OCI-LY7 (cell line): ENCODE results near the gene DAB1. TPM values are rescaled to one million over a fixed set of nuclear protein-coding genes. Genes with fewer than 3 reads are reported as not detected.
A peak's percentile ranks its signal among the peaks of the same experiment; 100 is the strongest.

ENCODE experiments used
- BruUV-seq: library from RNA; stranded (reverse); fragments of 400-500 nt; replicated peaks from 2 replicates; lab custom pipeline; 2021; lab: Mats Ljungman, UMichigan
- CTCF ChIA-PET: fragments of 300-600 bp; sonication (Branson Sonifier 250); formaldehyde crosslinking; loops from one replicate; lab custom pipeline; 2022; ENCODE audit warnings: antibody characterized with exemption; ENCODE audit not compliant: unreplicated experiment; lab: Charles Lee
- POLR2A ChIA-PET: fragments of 300-600 bp; sonication (Branson Sonifier 250); formaldehyde crosslinking; loops from one replicate; lab custom pipeline; 2022; ENCODE audit warnings: antibody characterized with exemption; lab: Charles Lee
- DNase-seq: peaks from one replicate; pipeline ENCODE4 v3.0.0-alpha.2; 2015; ENCODE audit warnings: low spot score
- H2AFZ ChIP-seq: fragments of 200-600 bp; sonication (generic), shearing (Covaris generic); 2 replicates; pipeline ENCODE4 v1.6.1; 2014; ENCODE audit warnings: mild to moderate bottlenecking, antibody characterized with exemption, low read length, moderate library complexity
- H3K27ac ChIP-seq: fragments of 200-600 bp; sonication (generic); 2 replicates; pipeline ENCODE4 v1.5.1; 2014; ENCODE audit warnings: mixed run types, low read depth, mild to moderate bottlenecking, moderate library complexity, low read length, inconsistent platforms; ENCODE audit not compliant: poor library complexity, severe bottlenecking
- H3K36me3 ChIP-seq: fragments of 200-600 bp; sonication (generic); 2 replicates; pipeline ENCODE4 v1.6.1; 2014; ENCODE audit warnings: mild to moderate bottlenecking, antibody characterized with exemption, low read length, moderate library complexity, mixed read lengths; ENCODE audit not compliant: insufficient read depth
- H3K4me1 ChIP-seq: fragments of 200-600 bp; sonication (generic); 2 replicates; pipeline ENCODE4 v1.5.1; 2014; ENCODE audit warnings: mild to moderate bottlenecking, low read length; ENCODE audit not compliant: insufficient read depth, poor library complexity, severe bottlenecking
- H3K4me2 ChIP-seq: fragments of 200-600 bp; sonication (generic); 2 replicates; pipeline ENCODE4 v1.6.1; 2014; ENCODE audit warnings: mild to moderate bottlenecking, low read length
- H3K4me3 ChIP-seq: fragments of 200-600 bp; sonication (generic); 2 replicates; pipeline ENCODE4 v1.5.1; 2014; ENCODE audit warnings: mild to moderate bottlenecking, low read depth, low read length; ENCODE audit not compliant: poor library complexity, severe bottlenecking
- H3K79me2 ChIP-seq: fragments of 200-600 bp; sonication (generic); 2 replicates; pipeline ENCODE4 v1.6.1; 2016; ENCODE audit warnings: low read depth, mild to moderate bottlenecking, low read length, moderate library complexity, mixed read lengths; ENCODE audit not compliant: insufficient read depth
- H3K9me2 ChIP-seq: fragments of 200-600 bp; sonication (generic); 2 replicates; pipeline ENCODE4 v1.6.1; 2016; ENCODE audit warnings: mild to moderate bottlenecking, low read length, mixed read lengths; ENCODE audit not compliant: insufficient read depth
- H3K9me3 ChIP-seq: fragments of 200-600 bp; sonication (generic); 2 replicates; pipeline ENCODE4 v1.6.1; 2014; ENCODE audit warnings: mild to moderate bottlenecking, mixed run types, low read length, mixed read lengths
- H4K20me1 ChIP-seq: fragments of 200-600 bp; sonication (generic); 2 replicates; pipeline ENCODE4 v1.6.1; 2014; ENCODE audit warnings: mild to moderate bottlenecking, antibody characterized with exemption, low read length, moderate library complexity, mixed read lengths; ENCODE audit not compliant: insufficient read depth
- CTCF ChIP-seq: fragments of 200-600 bp; sonication (generic); conservative IDR thresholded peaks from 2 replicates; pipeline ENCODE4 v1.5.1; 2014; ENCODE audit warnings: mild to moderate bottlenecking, antibody characterized with exemption, low read length, moderate library complexity, mixed read lengths
- EZH2phosphoT487 ChIP-seq: fragments of 200-600 bp; sonication (generic); IDR thresholded peaks from 2 replicates; pipeline ENCODE4 v1.6.1; 2018; ENCODE audit warnings: low read depth, borderline replicate concordance, mild to moderate bottlenecking, mixed run types, antibody characterized with exemption, low read length, moderate library complexity, mixed read lengths
- intact Hi-C: fragments of 100-400 bp; cut with micrococcal nuclease; formaldehyde crosslinking; loops from one replicate; pipeline ENCODE4 v1.10.0; 2022; ENCODE audit not compliant: unreplicated experiment
- total RNA-seq, 2 experiments: library from RNA; depleted of rRNA in 1 of 2; stranded (reverse); fragments of >200 nt in 1 of 2; shearing (Covaris generic) in 1 of 2; gene quantifications; 2 replicates each; pipeline ENCODE4 v1.2.3, GENCODE V29; 2014 to 2022

The DAB1 gene
- total RNA-seq, 2 experiments from 2014 or later = not detected

GRCh38 chr1:57124768-57125446 lies 299.0 kb downstream of the DAB1 start:
- H3K27ac ChIP-seq = no peak overlapping the region
- H3K36me3 ChIP-seq = no peaks in the 10 kb centered on the region
- no peaks in the 10 kb centered on the region for H4K20me1 ChIP-seq
- no peaks in the 10 kb centered on the region for H3K79me2 ChIP-seq
- H3K4me1 ChIP-seq = no peaks in the 10 kb centered on the region
- ChIA-PET CTCF (no interaction called here), POLR2A (no interaction called here)
- H2AFZ ChIP-seq = no peak overlapping the region
- no peak for DNase-seq
- TF ChIP-seq CTCF (0 out of 2 replicates have a peak, but pooled peaks have one; percentile 20), EZH2phosphoT487 (no peak)
- no peak overlapping the region for H3K4me3 ChIP-seq
- no peak overlapping the region for H3K4me2 ChIP-seq
- BruUV-seq = no TSS peak
- no peaks in the 10 kb centered on the region for H3K9me2 ChIP-seq
- intact Hi-C loops = no loop called here
- no peaks in the 10 kb centered on the region for H3K9me3 ChIP-seq

- no peaks in the 10 kb centered on the region for H4K20me1 ChIP-seq
- TF ChIP-seq EZH2phosphoT487 = no peak
- TF ChIP-seq CTCF = no peak
- no peaks in the 10 kb centered on the region for H3K79me2 ChIP-seq
- no peak overlapping the region for H2AFZ ChIP-seq
- no TSS peak for BruUV-seq
- DNase-seq = no peak
- no peaks in the 10 kb centered on the region for H3K4me1 ChIP-seq
- ChIA-PET POLR2A (no interaction called here), CTCF (no interaction called here)
- no peak overlapping the region for H3K27ac ChIP-seq
- H3K9me3 ChIP-seq = no peaks in the 10 kb centered on the region
- intact Hi-C loops = no loop called here
- H3K4me2 ChIP-seq = no peak overlapping the region
- no peaks in the 10 kb centered on the region for H3K9me2 ChIP-seq
- no peak overlapping the region for H3K4me3 ChIP-seq
- no peaks in the 10 kb centered on the region for H3K36me3 ChIP-seq
Measured at GRCh38 chr1:57124170-57124569, 299.7 kb downstream of the DAB1 start.

- ChIA-PET POLR2A (no interaction called here), CTCF (no interaction called here)
- Histone ChIP-seq H3K79me2 (no peaks in the 10 kb centered on the region), H3K4me1 (no peaks in the 10 kb centered on the region), H2AFZ (no peak overlapping the region), H3K9me3 (no peaks in the 10 kb centered on the region), H3K27ac (no peak overlapping the region), H3K4me3 (no peak overlapping the region), H3K9me2 (no peaks in the 10 kb centered on the region), H3K4me2 (no peak overlapping the region), H3K36me3 (no peaks in the 10 kb centered on the region), H4K20me1 (no peaks in the 10 kb centered on the region)
- DNase-seq = no peak
- TF ChIP-seq CTCF (no peak), EZH2phosphoT487 (no peak)
- intact Hi-C loops = no loop called here
- no TSS peak for BruUV-seq
Measured at GRCh38 chr1:57122031-57122430, 301.8 kb downstream of the DAB1 start.
